H9 (cell line): Measurements from ENCODE around the gene EGFL6. TPM values are rescaled to one million over a fixed set of nuclear protein-coding genes. Genes with fewer than 3 reads are reported as not detected.

ENCODE experiments used
- DNase-seq: peaks from one replicate; pipeline ENCODE4 v3.0.0-alpha.2; 2017
- H2AFZ ChIP-seq: one replicate; pipeline ENCODE4 v1.6.1; 2013; ENCODE audit warnings: mild to moderate bottlenecking, low read length, control low read depth, moderate library complexity
- H2AK5ac ChIP-seq: 2 replicates; pipeline ENCODE4 v1.6.1; 2013; ENCODE audit warnings: low read length, control low read depth, mixed read lengths; ENCODE audit not compliant: insufficient read length
- H2BK120ac ChIP-seq: one replicate; pipeline ENCODE4 v1.6.1; 2013; ENCODE audit warnings: low read depth, mild to moderate bottlenecking, low read length, control low read depth, inconsistent platforms; ENCODE audit not compliant: poor library complexity, severe bottlenecking
- H2BK12ac ChIP-seq: 2 replicates; pipeline ENCODE4 v1.6.1; 2013; ENCODE audit warnings: low read length, control low read depth, mixed read lengths, low read depth; ENCODE audit not compliant: insufficient read length
- H2BK15ac ChIP-seq: 2 replicates; pipeline ENCODE4 v1.6.1; 2013; ENCODE audit warnings: low read depth, low read length, control low read depth
- H2BK20ac ChIP-seq: one replicate; pipeline ENCODE4 v1.6.1; 2013; ENCODE audit warnings: low read depth, mild to moderate bottlenecking, low read length, control low read depth, inconsistent platforms; ENCODE audit not compliant: poor library complexity, severe bottlenecking
- H2BK5ac ChIP-seq: 2 replicates; pipeline ENCODE4 v1.6.1; 2013; ENCODE audit warnings: low read length, control low read depth, mixed read lengths; ENCODE audit not compliant: insufficient read length
- H3K14ac ChIP-seq: 2 replicates; pipeline ENCODE4 v1.6.1; 2013; ENCODE audit warnings: low read length, control low read depth; ENCODE audit not compliant: insufficient read depth
- H3K18ac ChIP-seq: 2 replicates; pipeline ENCODE4 v1.6.1; 2013; ENCODE audit warnings: low read depth, mild to moderate bottlenecking, mixed read lengths, low read length, control low read depth; ENCODE audit not compliant: insufficient read length
- H3K23ac ChIP-seq: 2 replicates; pipeline ENCODE4 v1.6.1; 2013; ENCODE audit warnings: low read length, control low read depth, mixed read lengths, low read depth; ENCODE audit not compliant: insufficient read length
- H3K23me2 ChIP-seq: 2 replicates; pipeline ENCODE4 v1.6.1; 2013; ENCODE audit warnings: low read depth, mild to moderate bottlenecking, mixed read lengths, low read length, control low read depth; ENCODE audit not compliant: insufficient read length, poor library complexity, severe bottlenecking
- H3K27ac ChIP-seq: 2 replicates; pipeline ENCODE4 v1.5.1; 2013; ENCODE audit warnings: low read length, control low read depth, mixed read lengths, low read depth; ENCODE audit not compliant: insufficient read length
- H3K27me3 ChIP-seq: 2 replicates; pipeline ENCODE4 v1.6.1; 2013; ENCODE audit warnings: low read length, control low read depth, inconsistent platforms; ENCODE audit not compliant: insufficient read depth
- H3K4ac ChIP-seq: 2 replicates; pipeline ENCODE4 v1.6.1; 2013; ENCODE audit warnings: low read depth, mild to moderate bottlenecking, control low read depth, inconsistent platforms, low read length, moderate library complexity
- H3K4me1 ChIP-seq: 2 replicates; pipeline ENCODE4 v1.6.1; 2013; ENCODE audit warnings: low read length, control low read depth, inconsistent platforms; ENCODE audit not compliant: insufficient read depth
- H3K4me2 ChIP-seq: 2 replicates; pipeline ENCODE4 v1.6.1; 2013; ENCODE audit warnings: low read length, control low read depth, mixed read lengths; ENCODE audit not compliant: insufficient read length, insufficient read depth
- H3K56ac ChIP-seq: 2 replicates; pipeline ENCODE4 v1.6.1; 2013; ENCODE audit warnings: low read depth, mild to moderate bottlenecking, mixed read lengths, low read length, control low read depth; ENCODE audit not compliant: insufficient read length
- H3K79me1 ChIP-seq: 2 replicates; pipeline ENCODE4 v1.6.1; 2013; ENCODE audit warnings: low read depth, mild to moderate bottlenecking, moderate library complexity, low read length, control low read depth, inconsistent platforms; ENCODE audit not compliant: insufficient read depth, poor library complexity, severe bottlenecking
- H3K79me2 ChIP-seq: 2 replicates; pipeline ENCODE4 v1.6.1; 2013; ENCODE audit warnings: low read length, control low read depth, inconsistent platforms; ENCODE audit not compliant: insufficient read depth
- H3K9ac ChIP-seq: 2 replicates; pipeline ENCODE4 v1.6.1; 2013; ENCODE audit warnings: low read length, control low read depth, mixed read lengths; ENCODE audit not compliant: insufficient read length; ENCODE audit errors: extremely low read depth
- H3K9me3 ChIP-seq: one replicate; pipeline ENCODE4 v1.6.1; 2013; ENCODE audit warnings: low read depth, low read length, inconsistent platforms; ENCODE audit not compliant: control insufficient read depth
- H3T11ph ChIP-seq: one replicate; pipeline ENCODE4 v1.6.1; 2013; ENCODE audit warnings: mild to moderate bottlenecking, low read length, control low read depth, inconsistent platforms
- H4K20me1 ChIP-seq: one replicate; pipeline ENCODE4 v1.6.1; 2013; ENCODE audit not compliant: control insufficient read depth, insufficient read length, insufficient read depth
- H4K5ac ChIP-seq: 2 replicates; pipeline ENCODE4 v1.6.1; 2013; ENCODE audit warnings: low read depth, mild to moderate bottlenecking, mixed read lengths, low read length, control low read depth; ENCODE audit not compliant: insufficient read length
- H4K8ac ChIP-seq: replicated peaks from 2 replicates; pipeline ENCODE4 v1.6.1; 2013; ENCODE audit warnings: low read length, control low read depth, mixed read lengths, low read depth; ENCODE audit not compliant: insufficient read length
- H4K91ac ChIP-seq: 2 replicates; pipeline ENCODE4 v1.6.1; 2013; ENCODE audit warnings: low read depth, mild to moderate bottlenecking, moderate library complexity, mixed read lengths, low read length, control low read depth; ENCODE audit not compliant: insufficient read length
- H3K27ac Mint-ChIP-seq, 3 experiments: 2 replicates in 2 of 3; 3 replicates in 1 of 3; pipeline ENCODE4 v1.8.0; 2020 to 2021; ENCODE audit warnings: mixed read lengths in 3 of 3, mild to moderate bottlenecking in 1 of 3, moderate library complexity in 1 of 3
- H3K27me3 Mint-ChIP-seq: 2 replicates; pipeline ENCODE4 v1.8.0; 2021; ENCODE audit warnings: low read depth, mild to moderate bottlenecking, moderate library complexity, mixed read lengths
- H3K36me3 Mint-ChIP-seq, 3 experiments: 2 replicates in 2 of 3; 3 replicates in 1 of 3; pipeline ENCODE4 v1.8.0; 2020 to 2021; ENCODE audit warnings: low read depth in 3 of 3, mixed read lengths in 3 of 3; ENCODE audit not compliant: insufficient read depth in 1 of 3
- H3K4me1 Mint-ChIP-seq, 2 experiments: 2 replicates each; pipeline ENCODE4 v1.8.0; 2020; ENCODE audit warnings: mixed read lengths in 2 of 2
- H3K4me3 Mint-ChIP-seq, 2 experiments: 2 replicates in 1 of 2; 3 replicates in 1 of 2; pipeline ENCODE4 v1.8.0; 2020 to 2021; ENCODE audit warnings: mild to moderate bottlenecking in 2 of 2, mixed read lengths in 2 of 2, moderate library complexity in 1 of 2
- H3K9me3 Mint-ChIP-seq, 2 experiments: 2 replicates in 1 of 2; 3 replicates in 1 of 2; pipeline ENCODE4 v1.8.0; 2020; ENCODE audit warnings: mild to moderate bottlenecking in 2 of 2, mixed read lengths in 2 of 2, moderate library complexity in 1 of 2
- WGBS: extraction: QIAGEN DNeasy Blood & Tissue Kit; methylation state at CpG from one replicate; pipeline ENCODE4 v1.1.7; 2013; ENCODE audit warnings: missing lambda C conversion rate, low lambda C conversion rate, mixed read lengths; ENCODE audit not compliant: insufficient read length; ENCODE audit errors: extremely low coverage; 5-methylcytosine and 5-hydroxymethylcytosine counted together
- total RNA-seq: library from RNA; stranded (reverse); gene quantifications from 2 replicates; pipeline ENCODE4 v1.2.1, GENCODE V29; 2021
- TF ChIP-seq, protein P1 (sequence below): fragments of 200-600 bp; sonication (generic); conservative IDR thresholded peaks from 3 replicates; pipeline ENCODE4 v1.8.0; 2021; ENCODE audit warnings: antibody characterized with exemption, mild to moderate bottlenecking

EGFL6 gene
- total RNA-seq, 1 experiment from 2014 or later = 0.94 TPM

DNA sequence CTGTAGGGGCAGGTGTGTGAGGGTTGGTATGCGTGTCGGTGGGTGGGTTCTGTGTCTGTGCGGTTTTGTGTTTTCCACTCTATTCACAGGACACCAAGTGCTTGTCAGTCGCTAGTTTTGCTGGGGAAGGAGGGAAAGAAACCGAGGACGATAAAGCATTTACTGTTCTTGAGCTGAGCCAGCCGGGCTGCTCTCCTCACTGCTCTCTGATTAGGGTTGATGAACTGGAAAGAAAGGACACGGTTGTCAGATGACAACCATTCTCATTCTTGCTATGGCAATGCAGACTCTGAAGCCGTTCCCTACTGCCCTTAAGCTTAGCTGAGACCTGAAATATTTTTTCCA is 832 bp downstream of the EGFL6 start:
- Histone ChIP-seq H2BK5ac (no peak overlapping the region), H2AK5ac (no peak overlapping the region), H4K91ac (no peak overlapping the region), H4K5ac (no peak overlapping the region), H2BK20ac (no peak overlapping the region), H3K18ac (no peak overlapping the region), H3K4ac (no peak overlapping the region), H3K23me2 (peaks cover 5% of the 10 kb centered on the region), H3T11ph (no peak overlapping the region), H2BK12ac (no peak overlapping the region), H3K27me3 (peaks cover 17% of the 10 kb centered on the region), H3K14ac (no peak overlapping the region), H3K79me2 (no peaks in the 10 kb centered on the region), H3K4me1 (peaks cover 1% of the 10 kb centered on the region; the same call in 1 of the 2 replicates), H3K56ac (no peak overlapping the region), H2AFZ (no peak overlapping the region), H3K27ac (no peak overlapping the region), H3K23ac (no peak overlapping the region), H2BK15ac (no peak overlapping the region), H3K9ac (no peak overlapping the region), H3K4me2 (peak overlapping the region; percentile 58), H4K20me1 (no peaks in the 10 kb centered on the region), H4K8ac (no peak overlapping the region), H2BK120ac (no peak overlapping the region), H3K9me3 (no peaks in the 10 kb centered on the region), H3K79me1 (no peaks in the 10 kb centered on the region)
- Mint-ChIP-seq H3K36me3 (peaks cover 0 to 3% (median 0%) of the 10 kb centered on the region in 3 experiments; a peak in 2 of 7 replicates), H3K4me3 (peak overlapping the region; percentile 55 to 76), H3K27me3 (peaks cover 51% of the 10 kb centered on the region), H3K27ac (no peak overlapping the region), H3K9me3 (peaks cover 26 to 27% of the 10 kb centered on the region in 2 experiments), H3K4me1 (peaks cover 7 to 8% of the 10 kb centered on the region in 2 experiments; a peak in 3 of 4 replicates)
- TF ChIP-seq, protein P1, sequence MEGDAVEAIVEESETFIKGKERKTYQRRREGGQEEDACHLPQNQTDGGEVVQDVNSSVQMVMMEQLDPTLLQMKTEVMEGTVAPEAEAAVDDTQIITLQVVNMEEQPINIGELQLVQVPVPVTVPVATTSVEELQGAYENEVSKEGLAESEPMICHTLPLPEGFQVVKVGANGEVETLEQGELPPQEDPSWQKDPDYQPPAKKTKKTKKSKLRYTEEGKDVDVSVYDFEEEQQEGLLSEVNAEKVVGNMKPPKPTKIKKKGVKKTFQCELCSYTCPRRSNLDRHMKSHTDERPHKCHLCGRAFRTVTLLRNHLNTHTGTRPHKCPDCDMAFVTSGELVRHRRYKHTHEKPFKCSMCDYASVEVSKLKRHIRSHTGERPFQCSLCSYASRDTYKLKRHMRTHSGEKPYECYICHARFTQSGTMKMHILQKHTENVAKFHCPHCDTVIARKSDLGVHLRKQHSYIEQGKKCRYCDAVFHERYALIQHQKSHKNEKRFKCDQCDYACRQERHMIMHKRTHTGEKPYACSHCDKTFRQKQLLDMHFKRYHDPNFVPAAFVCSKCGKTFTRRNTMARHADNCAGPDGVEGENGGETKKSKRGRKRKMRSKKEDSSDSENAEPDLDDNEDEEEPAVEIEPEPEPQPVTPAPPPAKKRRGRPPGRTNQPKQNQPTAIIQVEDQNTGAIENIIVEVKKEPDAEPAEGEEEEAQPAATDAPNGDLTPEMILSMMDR = no peak
- DNase-seq = no peak
- WGBS = no CpG with 5 or more reads among the region's 9 CpGs
